ENCODE results near the gene CDX1. TPM values are rescaled to one million over a fixed set of nuclear protein-coding genes. Genes with fewer than 3 reads are reported as not detected.

CDX1 gene
- total RNA-seq, 1 experiment from 2014 or later = 0.22 TPM

DNA sequence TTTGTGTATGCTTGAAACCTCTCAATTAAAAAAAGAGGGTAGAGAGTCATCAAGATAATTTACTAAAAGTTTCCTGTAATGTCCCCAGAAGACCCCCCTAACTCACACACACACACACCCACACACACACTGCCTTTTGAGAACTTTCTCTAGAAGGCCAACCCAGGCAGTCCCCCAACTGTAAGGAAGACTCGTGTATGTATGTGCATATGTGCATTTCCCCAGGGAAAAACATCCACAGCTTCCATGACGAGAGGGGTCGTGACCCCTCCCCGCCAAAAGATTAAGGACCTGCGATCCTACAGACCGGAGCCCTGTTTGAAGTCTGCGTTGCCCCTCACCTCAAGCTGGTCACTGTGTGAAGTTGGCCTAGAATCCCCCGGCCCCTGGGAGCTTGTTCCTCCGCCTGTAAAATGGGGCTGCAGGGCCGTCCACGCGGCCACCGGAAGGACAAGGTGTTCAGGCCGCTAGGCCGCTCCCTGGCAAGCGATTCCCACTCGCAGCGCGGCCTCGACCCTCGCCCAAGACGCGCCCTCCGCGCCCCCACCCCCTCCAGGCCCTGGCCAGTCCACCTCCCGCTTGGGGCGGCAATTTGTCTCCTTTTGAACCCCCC is 435 bp upstream of the CDX1 start:
- Histone ChIP-seq H3K79me2 (ENCODE audit: insufficient read depth, low read length) (no peaks in the 10 kb centered on the region), H4K5ac (ENCODE audit: insufficient read length, low read depth, low read length) (no peak overlapping the region), H3K18ac (ENCODE audit: insufficient read length, low read depth, low read length) (no peak overlapping the region), H3K9me3 (ENCODE audit: control insufficient read depth, low read depth, low read length) (no peaks in the 10 kb centered on the region), H4K20me1 (ENCODE audit: control insufficient read depth, insufficient read depth, insufficient read length) (no peaks in the 10 kb centered on the region), H3K27ac (ENCODE audit: insufficient read length, low read depth, low read length) (no peak overlapping the region), H3K23me2 (ENCODE audit: insufficient read length, low read depth, low read length, poor library complexity, severe bottlenecking) (no peaks in the 10 kb centered on the region), H2BK120ac (ENCODE audit: low read depth, low read length, poor library complexity, severe bottlenecking) (no peak overlapping the region), H3K79me1 (ENCODE audit: insufficient read depth, low read depth, low read length, poor library complexity, severe bottlenecking) (no peaks in the 10 kb centered on the region), H3K9ac (ENCODE audit: extremely low read depth, insufficient read length, low read length) (no peak overlapping the region), H2BK20ac (ENCODE audit: low read depth, low read length, poor library complexity, severe bottlenecking) (no peak overlapping the region), H3T11ph (ENCODE audit: low read length) (no peak overlapping the region), H3K4ac (ENCODE audit: low read depth, low read length) (no peak overlapping the region), H2AK5ac (ENCODE audit: insufficient read length, low read length) (no peak overlapping the region), H3K23ac (ENCODE audit: insufficient read length, low read depth, low read length) (no peak overlapping the region), H3K4me2 (ENCODE audit: insufficient read depth, insufficient read length, low read length) (no peak overlapping the region), H2BK15ac (ENCODE audit: low read depth, low read length) (no peak overlapping the region), H4K8ac (replicated peaks; ENCODE audit: insufficient read length, low read depth, low read length) (no peak overlapping the region), H2BK12ac (ENCODE audit: insufficient read length, low read depth, low read length) (no peak overlapping the region), H3K14ac (ENCODE audit: insufficient read depth, low read length) (no peak overlapping the region), H2AFZ (ENCODE audit: low read length) (no peak overlapping the region), H3K27me3 (ENCODE audit: insufficient read depth, low read length) (peaks cover 63% of the 10 kb centered on the region), H2BK5ac (ENCODE audit: insufficient read length, low read length) (no peak overlapping the region), H3K4me1 (ENCODE audit: insufficient read depth, low read length) (no peaks in the 10 kb centered on the region), H4K91ac (ENCODE audit: insufficient read length, low read depth, low read length) (no peak overlapping the region), H3K56ac (ENCODE audit: insufficient read length, low read depth, low read length) (no peak overlapping the region)
- Mint-ChIP-seq H3K27me3 (ENCODE audit: low read depth) (peaks cover 94% of the 10 kb centered on the region), H3K27ac (no peak overlapping the region), H3K4me3 (peak overlapping the region in 1 of 2 experiments; percentile 68; a peak in 3 of 5 replicates), H3K9me3 (peaks cover 3 to 6% of the 10 kb centered on the region in 2 experiments; a peak in 2 of 5 replicates), H3K36me3 (ENCODE audit: insufficient read depth in 1 of 3, low read depth in 3 of 3) (no peaks in the 10 kb centered on the region), H3K4me1 (peaks cover 17 to 25% of the 10 kb centered on the region in 2 experiments)
- DNase-seq = no peak
- TF ChIP-seq, protein P1, sequence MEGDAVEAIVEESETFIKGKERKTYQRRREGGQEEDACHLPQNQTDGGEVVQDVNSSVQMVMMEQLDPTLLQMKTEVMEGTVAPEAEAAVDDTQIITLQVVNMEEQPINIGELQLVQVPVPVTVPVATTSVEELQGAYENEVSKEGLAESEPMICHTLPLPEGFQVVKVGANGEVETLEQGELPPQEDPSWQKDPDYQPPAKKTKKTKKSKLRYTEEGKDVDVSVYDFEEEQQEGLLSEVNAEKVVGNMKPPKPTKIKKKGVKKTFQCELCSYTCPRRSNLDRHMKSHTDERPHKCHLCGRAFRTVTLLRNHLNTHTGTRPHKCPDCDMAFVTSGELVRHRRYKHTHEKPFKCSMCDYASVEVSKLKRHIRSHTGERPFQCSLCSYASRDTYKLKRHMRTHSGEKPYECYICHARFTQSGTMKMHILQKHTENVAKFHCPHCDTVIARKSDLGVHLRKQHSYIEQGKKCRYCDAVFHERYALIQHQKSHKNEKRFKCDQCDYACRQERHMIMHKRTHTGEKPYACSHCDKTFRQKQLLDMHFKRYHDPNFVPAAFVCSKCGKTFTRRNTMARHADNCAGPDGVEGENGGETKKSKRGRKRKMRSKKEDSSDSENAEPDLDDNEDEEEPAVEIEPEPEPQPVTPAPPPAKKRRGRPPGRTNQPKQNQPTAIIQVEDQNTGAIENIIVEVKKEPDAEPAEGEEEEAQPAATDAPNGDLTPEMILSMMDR (conservative IDR thresholded peaks at IDR 0.05) = no peak
- no CpG with 5 or more reads among the region's 27 CpGs for WGBS (ENCODE audit: extremely low coverage, insufficient read length, low lambda C conversion rate)

Measured in H9 (cell line).